BLaER1 treated with 17β-estradiol and CSF1 and Interleukin-3, amounts not matched to agents 10 nM and 100 nM (cell line): ENCODE results near the gene SOX14.

Experiments used
- H3K27ac ChIP-seq, 11 experiments: shearing (Covaris generic); formaldehyde crosslinking; 2 replicates each; pipeline ENCODE4 v1.8.1; 2022
- H3K27me3 ChIP-seq, 11 experiments: shearing (Covaris generic); formaldehyde crosslinking; 2 replicates each; pipeline ENCODE4 v1.8.1; 2022
- H3K36me3 ChIP-seq, 11 experiments: shearing (Covaris generic); formaldehyde crosslinking; 2 replicates each; pipeline ENCODE4 v1.8.1; 2022
- H3K4me1 ChIP-seq, 10 experiments: shearing (Covaris generic); formaldehyde crosslinking; 2 replicates each; pipeline ENCODE4 v1.8.1; 2022
- H3K4me2 ChIP-seq, 11 experiments: shearing (Covaris generic); formaldehyde crosslinking; 2 replicates each; pipeline ENCODE4 v1.8.1; 2022
- H3K4me3 ChIP-seq, 10 experiments: shearing (Covaris generic); formaldehyde crosslinking; 2 replicates each; pipeline ENCODE4 v1.8.1; 2022
- H3K9ac ChIP-seq, 11 experiments: shearing (Covaris generic); formaldehyde crosslinking; 2 replicates each; pipeline ENCODE4 v1.8.1; 2022
- H3K9me3 ChIP-seq, 11 experiments: shearing (Covaris generic); formaldehyde crosslinking; replicated peaks in 1 of 11; 2 replicates each; pipeline ENCODE4 v1.8.1; 2022
- H4K20me1 ChIP-seq, 11 experiments: shearing (Covaris generic); formaldehyde crosslinking; 2 replicates each; pipeline ENCODE4 v1.8.1; 2022
- Cebpa-rat ChIP-seq, 11 experiments: shearing (Covaris generic); IDR thresholded peaks; 2 replicates each; pipeline ENCODE4 v1.8.1; 2022

Gene SOX14

DNA sequence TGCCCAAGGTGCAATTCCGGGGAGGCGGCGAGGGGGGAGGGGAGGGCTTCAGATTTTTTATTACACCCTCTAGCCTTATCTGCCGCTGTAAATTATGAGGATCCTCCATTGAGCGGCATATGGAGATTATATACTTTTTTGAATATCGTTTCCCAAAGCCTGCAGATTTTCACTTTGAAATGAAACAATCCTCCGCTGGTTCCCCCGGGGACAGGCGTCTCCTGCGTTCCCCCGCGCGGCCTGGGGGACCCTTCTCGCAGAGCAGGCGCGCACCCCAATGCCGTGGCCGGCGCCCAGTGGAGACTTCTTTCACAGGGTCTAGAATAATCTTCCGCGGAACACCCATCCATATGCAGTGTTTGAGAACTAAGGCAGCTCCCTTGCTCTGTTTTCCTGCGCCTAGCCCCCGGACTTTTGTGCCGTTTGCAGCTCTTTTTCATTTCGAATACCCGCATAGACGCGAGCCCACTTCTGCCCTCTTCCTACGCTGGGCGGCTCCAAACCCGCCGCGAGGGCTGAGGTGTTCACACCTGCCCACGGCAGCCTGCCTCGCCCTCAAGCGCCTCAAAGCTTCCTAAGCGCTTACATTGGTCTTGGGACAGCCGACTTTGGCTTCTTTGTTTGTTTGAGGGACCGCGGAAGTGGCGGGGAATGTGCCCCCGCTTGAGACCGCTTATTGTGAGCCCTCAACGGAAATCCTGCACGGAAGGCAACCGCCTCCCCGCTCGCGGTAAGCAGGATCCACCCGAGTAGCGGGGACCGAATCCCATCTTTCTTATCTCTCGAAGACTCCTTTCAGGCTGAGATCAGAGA lies 7.5 kb downstream of the SOX14 start:
- no peaks in the 10 kb centered on the region for H4K20me1 ChIP-seq
- H3K9me3 ChIP-seq, result peaks cover 54 to 59% (median 57%) of the 10 kb centered on the region in 11 experiments
- peak overlapping the region in 2 of 10 experiments; percentile 9 to 25; a peak in 2 of 20 replicates for H3K4me3 ChIP-seq
- no peak overlapping the region for H3K27ac ChIP-seq
- no peak for TF ChIP-seq Cebpa-rat (IDR thresholded peaks at IDR 0.05)
- H3K36me3 ChIP-seq, result 0 out of 22 replicates have a peak, but pooled peaks cover 0 to 3% (median 0%) of the 10 kb centered on the region in 11 experiments
- peaks cover 73 to 86% (median 77%) of the 10 kb centered on the region in 11 experiments for H3K27me3 ChIP-seq
- H3K4me2 ChIP-seq, result peak overlapping the region in 2 of 11 experiments; percentile 7 to 40; a peak in 1 of 22 replicates
- no peak overlapping the region for H3K9ac ChIP-seq
- H3K4me1 ChIP-seq, result no peaks in the 10 kb centered on the region

- peaks cover 65 to 78% (median 69%) of the 10 kb centered on the region in 11 experiments for H3K27me3 ChIP-seq
- no peaks in the 10 kb centered on the region for H4K20me1 ChIP-seq
- TF ChIP-seq Cebpa-rat (IDR thresholded peaks at IDR 0.05), result no peak
- H3K4me2 ChIP-seq, result peak overlapping the region in 2 of 11 experiments; percentile 7 to 40; a peak in 1 of 22 replicates
- H3K9ac ChIP-seq, result no peak overlapping the region
- H3K27ac ChIP-seq, result no peak overlapping the region
- H3K4me3 ChIP-seq, result no peak overlapping the region
- peaks cover 46 to 51% (median 49%) of the 10 kb centered on the region in 11 experiments for H3K9me3 ChIP-seq
- H3K36me3 ChIP-seq, result 0 out of 22 replicates have a peak, but pooled peaks cover 0 to 3% (median 0%) of the 10 kb centered on the region in 11 experiments
- H3K4me1 ChIP-seq, result no peaks in the 10 kb centered on the region
Observed at GRCh38 chr3:137772214-137772955, 8.3 kb downstream of the SOX14 start.

GRCh38 chr3:137778941-137779340 lies 14.8 kb downstream of the SOX14 start:
- Histone ChIP-seq H3K4me1 (no peaks in the 10 kb centered on the region), H3K9ac (no peak overlapping the region), H3K9me3 (no peaks in the 10 kb centered on the region), H4K20me1 (no peaks in the 10 kb centered on the region), H3K27me3 (peaks cover 0 to 13% (median 4%) of the 10 kb centered on the region in 11 experiments; a peak in 10 of 22 replicates), H3K4me3 (no peak overlapping the region), H3K36me3 (no peaks in the 10 kb centered on the region), H3K27ac (no peak overlapping the region), H3K4me2 (no peak overlapping the region)
- TF ChIP-seq Cebpa-rat (IDR thresholded peaks at IDR 0.05), result no peak

- H3K36me3 ChIP-seq, result no peaks in the 10 kb centered on the region
- no peak overlapping the region for H3K9ac ChIP-seq
- H4K20me1 ChIP-seq, result no peaks in the 10 kb centered on the region
- no peak for TF ChIP-seq Cebpa-rat (IDR thresholded peaks at IDR 0.05)
- H3K9me3 ChIP-seq, result no peaks in the 10 kb centered on the region
- no peaks in the 10 kb centered on the region for H3K27me3 ChIP-seq
- H3K4me2 ChIP-seq, result peak overlapping the region in 10 of 11 experiments; percentile 0 to 42 (median 18); a peak in 13 of 22 replicates
- no peak overlapping the region for H3K4me3 ChIP-seq
- no peak overlapping the region for H3K27ac ChIP-seq
- H3K4me1 ChIP-seq, result no peaks in the 10 kb centered on the region
Observed at GRCh38 chr3:137787529-137787928, 23.4 kb downstream of the SOX14 start.

DNA sequence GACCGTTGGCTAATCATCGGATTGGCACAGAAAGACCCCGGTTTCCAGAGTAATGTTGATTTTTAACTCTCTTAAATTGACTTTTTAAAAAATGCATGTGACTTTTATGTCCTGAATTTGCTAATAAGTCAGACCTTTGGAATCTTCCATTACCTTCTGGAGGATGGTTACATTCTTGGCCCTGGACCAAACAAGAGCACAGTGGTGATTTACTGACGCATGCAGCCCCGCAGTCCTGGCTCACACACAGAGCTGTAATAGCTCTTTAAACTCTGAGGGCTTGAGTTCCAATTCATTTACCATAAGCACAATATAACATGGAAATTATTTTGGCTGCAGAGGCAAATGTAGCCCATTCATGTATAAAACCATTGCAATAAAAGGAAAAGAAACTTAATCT lies 25.1 kb downstream of the SOX14 start:
- Histone ChIP-seq H3K9ac (no peak overlapping the region), H3K27me3 (no peaks in the 10 kb centered on the region), H3K4me2 (no peak overlapping the region), H3K4me1 (no peaks in the 10 kb centered on the region), H3K27ac (no peak overlapping the region), H3K9me3 (no peaks in the 10 kb centered on the region), H3K4me3 (no peak overlapping the region), H3K36me3 (no peaks in the 10 kb centered on the region), H4K20me1 (no peaks in the 10 kb centered on the region)
- TF ChIP-seq Cebpa-rat (IDR thresholded peaks at IDR 0.05), result no peak

GRCh38 chr3:137792626-137793271 lies 28.6 kb downstream of the SOX14 start:
- no peaks in the 10 kb centered on the region for H3K36me3 ChIP-seq
- H3K9me3 ChIP-seq, result no peaks in the 10 kb centered on the region
- no peak overlapping the region for H3K4me2 ChIP-seq
- no peaks in the 10 kb centered on the region for H3K4me1 ChIP-seq
- H3K9ac ChIP-seq, result no peak overlapping the region
- H3K4me3 ChIP-seq, result no peak overlapping the region
- H4K20me1 ChIP-seq, result no peaks in the 10 kb centered on the region
- no peak for TF ChIP-seq Cebpa-rat (IDR thresholded peaks at IDR 0.05)
- H3K27me3 ChIP-seq, result no peaks in the 10 kb centered on the region
- H3K27ac ChIP-seq, result no peak overlapping the region

DNA sequence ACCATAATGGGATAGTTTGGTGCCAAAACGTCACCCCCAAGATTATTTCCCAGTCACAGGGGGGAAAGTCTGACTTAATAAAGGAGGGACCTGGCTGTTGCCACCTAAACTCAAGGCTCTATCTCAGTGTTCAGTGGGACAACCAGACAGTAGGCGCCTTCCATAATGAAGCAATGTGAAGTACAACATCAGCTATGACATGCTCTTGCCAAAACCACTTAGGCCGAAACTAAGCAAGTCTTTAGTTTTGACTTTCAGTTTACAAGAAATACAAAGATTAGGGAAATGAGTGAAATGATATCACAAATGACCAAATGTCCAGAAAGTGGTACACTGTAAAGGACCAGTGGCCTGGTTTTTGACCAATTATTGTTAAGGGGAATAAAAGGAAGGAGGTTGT lies 32.9 kb downstream of the SOX14 start:
- Histone ChIP-seq H4K20me1 (no peaks in the 10 kb centered on the region), H3K4me2 (no peak overlapping the region), H3K9me3 (no peaks in the 10 kb centered on the region), H3K4me1 (no peaks in the 10 kb centered on the region), H3K4me3 (no peak overlapping the region), H3K9ac (no peak overlapping the region), H3K27me3 (no peaks in the 10 kb centered on the region), H3K36me3 (no peaks in the 10 kb centered on the region), H3K27ac (no peak overlapping the region)
- no peak for TF ChIP-seq Cebpa-rat (IDR thresholded peaks at IDR 0.05)

- Histone ChIP-seq H3K4me2 (no peak overlapping the region), H3K9ac (no peak overlapping the region)
- no peak for TF ChIP-seq Cebpa-rat (IDR thresholded peaks at IDR 0.05)
Observed at GRCh38 chr3:137803215-137803614, 39.1 kb downstream of the SOX14 start.

GRCh38 chr3:137807998-137808397 lies 43.9 kb downstream of the SOX14 start:
- Histone ChIP-seq H3K9me3 (no peaks in the 10 kb centered on the region), H3K27ac (no peak overlapping the region), H3K36me3 (no peaks in the 10 kb centered on the region), H3K4me1 (no peaks in the 10 kb centered on the region), H3K9ac (no peak overlapping the region), H4K20me1 (no peaks in the 10 kb centered on the region), H3K4me3 (no peak overlapping the region), H3K27me3 (no peaks in the 10 kb centered on the region), H3K4me2 (no peak overlapping the region)
- no peak for TF ChIP-seq Cebpa-rat (IDR thresholded peaks at IDR 0.05)

More at GRCh38 chr3:137803215-137803614, 39.1 kb downstream of the SOX14 start:
- H4K20me1 ChIP-seq, result no peaks in the 10 kb centered on the region
- H3K4me1 ChIP-seq, result no peaks in the 10 kb centered on the region
- no peaks in the 10 kb centered on the region for H3K36me3 ChIP-seq
- H3K9me3 ChIP-seq, result no peaks in the 10 kb centered on the region
- H3K4me3 ChIP-seq, result no peak overlapping the region
- no peaks in the 10 kb centered on the region for H3K27me3 ChIP-seq
- no peak overlapping the region for H3K27ac ChIP-seq
